Panc1 (cell line): ENCODE data around the gene YBEY. TPM values are rescaled to one million over a fixed set of nuclear protein-coding genes. Genes with fewer than 3 reads are reported as not detected.

Experiments
- ATAC-seq: fragments of 200-7000 bp; cut with Tn5 transposase; 2 replicates; pipeline ENCODE4 v1.9.1; 2020; ENCODE audit warnings: mild to moderate bottlenecking, moderate library complexity
- BruUV-seq: library from RNA; stranded (reverse); fragments of 400-500 nt; replicated peaks from 2 replicates; lab custom pipeline; 2021; lab: Mats Ljungman, UMichigan
- CTCF ChIA-PET: fragments of 300-600 bp; sonication (Branson Sonifier 250); formaldehyde crosslinking; loops from one replicate; lab custom pipeline; 2022; ENCODE audit warnings: antibody characterized with exemption; lab: Charles Lee
- POLR2A ChIA-PET: fragments of 300-600 bp; sonication (Branson Sonifier 250); formaldehyde crosslinking; loops from one replicate; lab custom pipeline; 2022; ENCODE audit warnings: antibody characterized with exemption; lab: Charles Lee
- DNase-seq: peaks from one replicate; pipeline ENCODE4 v3.0.0-alpha.2; 2010; ENCODE audit warnings: low read depth, low spot score
- H3K27ac ChIP-seq: 2 replicates; pipeline ENCODE4 v1.5.1; 2011; ENCODE audit warnings: mild to moderate bottlenecking, low read length, inconsistent platforms
- H3K27me3 ChIP-seq: fragments of 200-500 bp; sonication (Bioruptor generic); 2 replicates; pipeline ENCODE4 v1.6.0; 2014; ENCODE audit warnings: low read length, inconsistent platforms; ENCODE audit not compliant: control insufficient read depth, insufficient read depth
- H3K36me3 ChIP-seq: fragments of 200-500 bp; sonication (Bioruptor generic); 2 replicates; pipeline ENCODE4 v1.5.1; 2014; ENCODE audit warnings: inconsistent platforms, mild to moderate bottlenecking, low read length, moderate library complexity; ENCODE audit not compliant: control insufficient read depth, insufficient read depth
- H3K4me1 ChIP-seq: 2 replicates; pipeline ENCODE4 v1.5.1; 2011; ENCODE audit warnings: inconsistent platforms, mild to moderate bottlenecking, low read length, moderate library complexity; ENCODE audit not compliant: control insufficient read depth, insufficient read depth
- H3K4me3 ChIP-seq, 2 experiments: 2 replicates each; pipeline ENCODE4 v1.5.1; 2011 to 2012; ENCODE audit warnings: low read depth in 2 of 2, low read length in 2 of 2, mild to moderate bottlenecking in 2 of 2, inconsistent platforms in 1 of 2, moderate library complexity in 1 of 2
- H3K9me3 ChIP-seq: fragments of 200-500 bp; sonication (Bioruptor generic); 2 replicates; pipeline ENCODE4 v1.5.1; 2014; ENCODE audit warnings: low read depth, mild to moderate bottlenecking, inconsistent platforms, low read length, moderate library complexity; ENCODE audit not compliant: control insufficient read depth, insufficient read depth
- CTCF ChIP-seq: fragments of 450-650 bp; IDR thresholded peaks from 2 replicates; pipeline ENCODE4 v1.5.1; 2017; ENCODE audit warnings: mild to moderate bottlenecking
- POLR2AphosphoS5 ChIP-seq: IDR thresholded peaks from 2 replicates; pipeline ENCODE4 v1.6.1; 2012; ENCODE audit warnings: mild to moderate bottlenecking, low read depth, low read length, moderate library complexity
- REST ChIP-seq, 2 experiments: IDR thresholded peaks; 2 replicates each; pipeline ENCODE4 v1.6.1; 2011 to 2012; ENCODE audit warnings: low read depth in 2 of 2, control low read depth in 1 of 2, low read length in 1 of 2, mild to moderate bottlenecking in 1 of 2, moderate library complexity in 1 of 2; ENCODE audit not compliant: insufficient read depth in 1 of 2
- SIN3A ChIP-seq: IDR thresholded peaks from 2 replicates; pipeline ENCODE4 v1.6.1; 2012; ENCODE audit warnings: low read depth, mild to moderate bottlenecking, low read length, moderate library complexity, borderline replicate concordance; ENCODE audit not compliant: insufficient read depth
- TCF7L2 ChIP-seq: IDR thresholded peaks from 2 replicates; pipeline ENCODE4 v1.6.1; 2011; ENCODE audit warnings: mild to moderate bottlenecking, low read depth, low read length, inconsistent platforms
- in situ Hi-C: cut with HindIII; loops from 2 replicates; pipeline ENCODE4 v1.10.0; 2016; ENCODE audit warnings: low sequenced_read_pairs, low pct_unique_long_range_greater_than_20kb
- intact Hi-C: fragments of 100-400 bp; cut with micrococcal nuclease; formaldehyde crosslinking; loops from one replicate; pipeline ENCODE4 v1.10.0; 2022; ENCODE audit not compliant: unreplicated experiment
- total RNA-seq: library from RNA; stranded (reverse); gene quantifications from one replicate; pipeline ENCODE4 v1.2.1, GENCODE V29; 2021; ENCODE audit not compliant: unreplicated experiment

YBEY gene
- total RNA-seq, 1 experiment from 2014 or later: 10.7 TPM

GRCh38 chr21:46340998-46341397, 54.9 kb downstream of the YBEY start:
- no peaks in the 10 kb centered on the region for H3K9me3 ChIP-seq
- no peak for ATAC-seq
- no peak overlapping the region for H3K27ac ChIP-seq
- no peaks in the 10 kb centered on the region for H3K27me3 ChIP-seq
- DNase-seq: no peak
- BruUV-seq: no TSS peak
- intact Hi-C loops (no loop called here), in situ Hi-C loops (no loop called here)
- H3K4me3 ChIP-seq: no peak overlapping the region
- ChIA-PET CTCF (no interaction called here), POLR2A (no interaction called here)
- H3K36me3 ChIP-seq: peaks cover 2% of the 10 kb centered on the region; the same call in 1 of the 2 replicates
- TF ChIP-seq TCF7L2: no peak
- TF ChIP-seq SIN3A: no peak
- TF ChIP-seq POLR2AphosphoS5: no peak
- no peak for TF ChIP-seq REST (IDR thresholded peaks at IDR 0.05; ENCODE audit: insufficient read depth in 1 of 2, low read depth in 2 of 2, low read length in 1 of 2)
- no peak for TF ChIP-seq CTCF
- H3K4me1 ChIP-seq: no peaks in the 10 kb centered on the region

DNA sequence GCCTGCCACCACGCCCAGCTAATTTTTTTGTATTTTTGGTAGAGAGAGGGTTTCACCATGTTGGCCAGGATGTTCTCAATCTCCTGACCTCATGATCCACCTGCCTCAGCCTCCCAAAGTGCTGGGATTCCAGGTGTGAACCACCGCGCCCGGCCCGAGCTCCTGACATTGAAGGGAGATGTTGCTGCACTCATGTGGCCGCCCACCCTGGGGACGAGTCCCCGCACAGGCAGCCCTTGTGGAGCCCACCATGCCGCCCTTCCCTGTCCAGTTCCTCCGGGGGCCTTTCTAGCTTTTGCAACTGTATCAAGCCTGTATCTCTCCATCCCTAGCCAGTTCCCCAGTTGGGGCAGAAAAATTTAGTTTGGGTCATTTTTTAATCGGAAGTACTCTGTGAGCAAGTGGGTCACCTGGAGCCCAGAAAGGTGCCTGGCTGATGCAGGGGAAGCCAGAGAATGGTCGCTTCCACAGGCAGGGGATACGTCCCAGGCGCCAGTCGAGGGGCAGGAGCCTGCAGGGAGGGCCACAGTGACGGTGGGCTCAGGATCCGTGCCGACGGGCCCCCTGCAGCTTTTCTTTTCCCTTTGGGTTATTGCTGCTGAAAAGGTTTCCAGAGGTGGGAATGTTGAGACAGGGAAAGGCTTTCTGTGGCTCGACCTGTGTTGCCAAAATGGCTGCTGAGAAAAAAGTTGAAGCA, 58.2 kb downstream of the YBEY start:
- TF ChIP-seq REST (IDR thresholded peaks at IDR 0.05; ENCODE audit: insufficient read depth in 1 of 2, low read depth in 2 of 2, low read length in 1 of 2): no peak
- no peak for TF ChIP-seq TCF7L2
- no peak for TF ChIP-seq SIN3A
- TF ChIP-seq POLR2AphosphoS5: no peak
- no peak for TF ChIP-seq CTCF
- DNase-seq: no peak
- Histone ChIP-seq H3K9me3 (no peaks in the 10 kb centered on the region), H3K4me3 (no peak overlapping the region), H3K27me3 (no peaks in the 10 kb centered on the region), H3K36me3 (peaks cover 4% of the 10 kb centered on the region; the same call in 1 of the 2 replicates), H3K4me1 (no peaks in the 10 kb centered on the region), H3K27ac (no peak overlapping the region)
- ChIA-PET CTCF (no interaction called here), POLR2A (no interaction called here)
- intact Hi-C loops: no loop called here
- in situ Hi-C loops: no loop called here
- no peak for ATAC-seq
- BruUV-seq: no TSS peak
